ENCODE measurements around the gene COPG2.

Gene COPG2

DNA sequence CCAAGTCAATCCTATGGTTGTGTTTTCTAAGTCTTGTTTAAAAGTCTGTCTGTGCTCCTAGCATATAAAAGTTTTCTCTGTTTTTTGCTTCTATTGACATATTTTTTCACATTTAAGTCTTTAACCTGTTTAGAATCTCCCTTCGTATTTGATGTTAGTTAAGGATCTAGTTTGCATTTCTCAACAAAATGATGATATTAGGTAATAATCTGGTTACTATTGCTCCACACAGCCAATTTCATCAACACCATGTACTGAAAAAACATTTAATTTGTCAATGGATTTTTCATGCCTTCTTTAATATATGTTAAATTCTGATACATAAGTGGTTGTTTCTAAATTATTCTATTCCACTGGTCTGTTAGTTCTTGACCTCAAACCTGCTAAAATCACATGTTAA is 35.3 kb upstream of the COPG2 start:
- Histone ChIP-seq H2BK15ac (ENCODE audit: low read depth, poor library complexity, severe bottlenecking) (no peak overlapping the region), H3K9me3 (ENCODE audit: control insufficient read depth, low read length) (peaks cover 14% of the 10 kb centered on the region), H2BK5ac (ENCODE audit: low read depth, low read length, poor library complexity, severe bottlenecking) (no peak overlapping the region), H3K23ac (ENCODE audit: low read length in 2 of 2) (no peak overlapping the region), H3K27ac (ENCODE audit: low read length, poor library complexity, severe bottlenecking) (no peak overlapping the region), H2AFZ (ENCODE audit: low read depth, low read length) (no peak overlapping the region), H3K4me3 (ENCODE audit: insufficient read depth in 1 of 2, low read depth in 1 of 2, low read length in 2 of 2) (no peak overlapping the region), H3K14ac (ENCODE audit: low read length in 2 of 2) (no peak overlapping the region), H3K4ac (ENCODE audit: low read depth in 1 of 2, low read length in 2 of 2) (no peak overlapping the region), H3K36me3 (ENCODE audit: control insufficient read depth in 1 of 2, insufficient read depth in 2 of 2, low read depth in 1 of 2, low read length in 2 of 2) (no peaks in the 10 kb centered on the region), H3K4me1 (ENCODE audit: control insufficient read depth, insufficient read depth, low read depth, low read length) (no peaks in the 10 kb centered on the region), H2AK5ac (ENCODE audit: low read length, severe bottlenecking) (no peak overlapping the region), H3K9ac (ENCODE audit: low read length) (no peak overlapping the region), H3K4me2 (ENCODE audit: low read length, poor library complexity, severe bottlenecking) (no peak overlapping the region), H2BK12ac (ENCODE audit: low read length in 2 of 2) (no peak overlapping the region), H4K91ac (ENCODE audit: low read length) (no peak overlapping the region), H4K8ac (ENCODE audit: low read length) (no peak overlapping the region), H3K79me1 (replicated peaks; ENCODE audit: low read length, poor library complexity, severe bottlenecking) (no peaks in the 10 kb centered on the region), H2BK120ac (ENCODE audit: low read depth, low read length) (no peak overlapping the region), H3K18ac (ENCODE audit: low read depth in 1 of 2, low read length in 2 of 2) (no peak overlapping the region), H3K27me3 (ENCODE audit: control insufficient read depth in 1 of 2, insufficient read depth in 1 of 2, low read length in 2 of 2) (no peaks in the 10 kb centered on the region)
- no peak for DNase-seq
- no CpG with 5 or more reads among the region's 1 CpG for WGBS

GRCh38 chr7:130701650-130702049 is 33.1 kb upstream of the COPG2 start:
- Histone ChIP-seq H3K9ac (ENCODE audit: low read length) (no peak overlapping the region), H3K4me1 (ENCODE audit: control insufficient read depth, insufficient read depth, low read depth, low read length) (no peaks in the 10 kb centered on the region), H3K4me2 (ENCODE audit: low read length, poor library complexity, severe bottlenecking) (no peak overlapping the region), H3K18ac (ENCODE audit: low read depth in 1 of 2, low read length in 2 of 2) (no peak overlapping the region), H2BK120ac (ENCODE audit: low read depth, low read length) (no peak overlapping the region), H3K9me3 (ENCODE audit: control insufficient read depth, low read length) (peaks cover 5% of the 10 kb centered on the region), H3K79me1 (replicated peaks; ENCODE audit: low read length, poor library complexity, severe bottlenecking) (no peaks in the 10 kb centered on the region), H4K91ac (ENCODE audit: low read length) (no peak overlapping the region), H3K4me3 (ENCODE audit: insufficient read depth in 1 of 2, low read depth in 1 of 2, low read length in 2 of 2) (no peak overlapping the region), H2BK5ac (ENCODE audit: low read depth, low read length, poor library complexity, severe bottlenecking) (no peak overlapping the region), H3K14ac (ENCODE audit: low read length in 2 of 2) (no peak overlapping the region), H2BK12ac (ENCODE audit: low read length in 2 of 2) (no peak overlapping the region), H2AK5ac (ENCODE audit: low read length, severe bottlenecking) (no peak overlapping the region), H3K27ac (ENCODE audit: low read length, poor library complexity, severe bottlenecking) (no peak overlapping the region), H4K8ac (ENCODE audit: low read length) (no peak overlapping the region), H3K4ac (ENCODE audit: low read depth in 1 of 2, low read length in 2 of 2) (no peak overlapping the region), H3K36me3 (ENCODE audit: control insufficient read depth in 1 of 2, insufficient read depth in 2 of 2, low read depth in 1 of 2, low read length in 2 of 2) (no peaks in the 10 kb centered on the region), H2AFZ (ENCODE audit: low read depth, low read length) (no peak overlapping the region), H3K23ac (ENCODE audit: low read length in 2 of 2) (no peak overlapping the region), H2BK15ac (ENCODE audit: low read depth, poor library complexity, severe bottlenecking) (no peak overlapping the region), H3K27me3 (ENCODE audit: control insufficient read depth in 1 of 2, insufficient read depth in 1 of 2, low read length in 2 of 2) (no peaks in the 10 kb centered on the region)
- WGBS = no CpG with 5 or more reads among the region's 2 CpGs
- DNase-seq = no peak

DNA sequence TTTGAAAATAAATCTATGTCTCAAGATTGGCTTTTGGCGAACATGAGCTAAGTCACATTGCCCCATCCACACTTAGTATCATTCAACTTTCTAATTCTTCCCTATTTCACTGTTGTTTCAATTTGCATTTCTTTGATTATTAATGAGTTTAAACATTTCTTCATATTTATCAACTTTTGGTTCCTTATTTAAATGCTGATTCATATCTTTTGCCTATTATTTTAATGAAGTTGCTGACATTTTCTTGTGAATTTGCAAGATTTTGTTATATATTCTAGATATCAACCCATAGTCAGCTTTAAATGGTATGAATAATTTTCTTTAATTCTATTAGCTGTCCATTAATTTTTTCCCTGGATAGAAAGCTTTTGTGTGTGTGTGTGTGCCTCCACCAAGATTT is 32.2 kb upstream of the COPG2 start:
- Histone ChIP-seq H3K23ac (ENCODE audit: low read length in 2 of 2) (no peak overlapping the region), H2AK5ac (ENCODE audit: low read length, severe bottlenecking) (no peak overlapping the region), H2BK5ac (ENCODE audit: low read depth, low read length, poor library complexity, severe bottlenecking) (no peak overlapping the region), H3K79me1 (replicated peaks; ENCODE audit: low read length, poor library complexity, severe bottlenecking) (no peaks in the 10 kb centered on the region), H3K27ac (ENCODE audit: low read length, poor library complexity, severe bottlenecking) (no peak overlapping the region), H3K4ac (ENCODE audit: low read depth in 1 of 2, low read length in 2 of 2) (no peak overlapping the region), H3K4me2 (ENCODE audit: low read length, poor library complexity, severe bottlenecking) (no peak overlapping the region), H3K27me3 (ENCODE audit: control insufficient read depth in 1 of 2, insufficient read depth in 1 of 2, low read length in 2 of 2) (no peaks in the 10 kb centered on the region), H3K36me3 (ENCODE audit: control insufficient read depth in 1 of 2, insufficient read depth in 2 of 2, low read depth in 1 of 2, low read length in 2 of 2) (no peaks in the 10 kb centered on the region), H3K9ac (ENCODE audit: low read length) (no peak overlapping the region), H2BK12ac (ENCODE audit: low read length in 2 of 2) (no peak overlapping the region), H3K4me1 (ENCODE audit: control insufficient read depth, insufficient read depth, low read depth, low read length) (no peaks in the 10 kb centered on the region), H2BK120ac (ENCODE audit: low read depth, low read length) (no peak overlapping the region), H3K9me3 (ENCODE audit: control insufficient read depth, low read length) (no peaks in the 10 kb centered on the region), H3K14ac (ENCODE audit: low read length in 2 of 2) (no peak overlapping the region), H3K4me3 (ENCODE audit: insufficient read depth in 1 of 2, low read depth in 1 of 2, low read length in 2 of 2) (no peak overlapping the region), H2AFZ (ENCODE audit: low read depth, low read length) (no peak overlapping the region), H4K91ac (ENCODE audit: low read length) (no peak overlapping the region), H2BK15ac (ENCODE audit: low read depth, poor library complexity, severe bottlenecking) (no peak overlapping the region), H3K18ac (ENCODE audit: low read depth in 1 of 2, low read length in 2 of 2) (no peak overlapping the region), H4K8ac (ENCODE audit: low read length) (no peak overlapping the region)
- DNase-seq = no peak
- 100% methylated on average over 1 of the region's 1 CpG for WGBS

DNA sequence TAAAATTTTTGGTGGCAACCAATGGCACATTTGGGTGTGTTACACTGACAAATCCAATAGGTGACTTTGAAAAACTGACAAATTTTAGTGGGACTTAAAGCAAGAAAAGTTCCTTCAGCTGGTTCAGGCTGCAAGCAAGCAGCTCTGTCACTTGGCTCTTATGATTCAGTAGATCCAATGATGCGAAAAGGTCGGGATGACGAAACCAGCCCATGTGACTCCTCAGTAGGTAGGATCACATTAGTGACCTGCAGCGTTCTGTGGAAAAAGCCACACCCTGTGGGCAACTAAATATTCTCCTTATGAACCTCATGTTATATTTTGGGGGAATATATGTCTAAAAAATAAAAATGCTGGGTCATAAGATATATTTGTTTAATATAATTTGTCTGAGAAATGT is 31.1 kb upstream of the COPG2 start:
- H3K4me3 ChIP-seq (ENCODE audit: insufficient read depth in 1 of 2, low read depth in 1 of 2, low read length in 2 of 2) = no peak overlapping the region
- no peaks in the 10 kb centered on the region for H3K79me1 ChIP-seq (replicated peaks; ENCODE audit: low read length, poor library complexity, severe bottlenecking)
- no peak overlapping the region for H3K23ac ChIP-seq (ENCODE audit: low read length in 2 of 2)
- no peak overlapping the region for H2BK5ac ChIP-seq (ENCODE audit: low read depth, low read length, poor library complexity, severe bottlenecking)
- no peak overlapping the region for H2AK5ac ChIP-seq (ENCODE audit: low read length, severe bottlenecking)
- H3K14ac ChIP-seq (ENCODE audit: low read length in 2 of 2) = no peak overlapping the region
- no peak overlapping the region for H2BK15ac ChIP-seq (ENCODE audit: low read depth, poor library complexity, severe bottlenecking)
- no peaks in the 10 kb centered on the region for H3K4me1 ChIP-seq (ENCODE audit: control insufficient read depth, insufficient read depth, low read depth, low read length)
- H2AFZ ChIP-seq (ENCODE audit: low read depth, low read length) = no peak overlapping the region
- no peak overlapping the region for H4K91ac ChIP-seq (ENCODE audit: low read length)
- no peaks in the 10 kb centered on the region for H3K9me3 ChIP-seq (ENCODE audit: control insufficient read depth, low read length)
- no peak overlapping the region for H3K18ac ChIP-seq (ENCODE audit: low read depth in 1 of 2, low read length in 2 of 2)
- no peaks in the 10 kb centered on the region for H3K36me3 ChIP-seq (ENCODE audit: control insufficient read depth in 1 of 2, insufficient read depth in 2 of 2, low read depth in 1 of 2, low read length in 2 of 2)
- 68% methylated on average over 4 of the region's 4 CpGs for WGBS
- H2BK12ac ChIP-seq (ENCODE audit: low read length in 2 of 2) = no peak overlapping the region
- no peak overlapping the region for H3K9ac ChIP-seq (ENCODE audit: low read length)
- no peak overlapping the region for H3K4me2 ChIP-seq (ENCODE audit: low read length, poor library complexity, severe bottlenecking)
- no peak overlapping the region for H3K4ac ChIP-seq (ENCODE audit: low read depth in 1 of 2, low read length in 2 of 2)
- no peak for DNase-seq
- no peak overlapping the region for H3K27ac ChIP-seq (ENCODE audit: low read length, poor library complexity, severe bottlenecking)
- H3K27me3 ChIP-seq (ENCODE audit: control insufficient read depth in 1 of 2, insufficient read depth in 1 of 2, low read length in 2 of 2) = no peaks in the 10 kb centered on the region
- no peak overlapping the region for H4K8ac ChIP-seq (ENCODE audit: low read length)
- no peak overlapping the region for H2BK120ac ChIP-seq (ENCODE audit: low read depth, low read length)
